H1 (cell line): ENCODE measurements around the gene UHMK1. TPM values are rescaled to one million over a fixed set of nuclear protein-coding genes. Genes with fewer than 3 reads are reported as not detected.
A peak's percentile ranks its signal among the peaks of the same experiment; 100 is the strongest.

Experiments used
- CTCF ChIA-PET: fragments of 300-600 bp; sonication (Branson Sonifier 250); formaldehyde crosslinking; loops from one replicate; lab custom pipeline; 2021; ENCODE audit not compliant: partially characterized antibody; lab: Charles Lee
- POLR2A ChIA-PET: fragments of 300-600 bp; sonication (Branson Sonifier 250); formaldehyde crosslinking; loops from one replicate; lab custom pipeline; 2021; ENCODE audit warnings: inconsistent platforms; ENCODE audit not compliant: partially characterized antibody; lab: Charles Lee
- DNase-seq, 2 experiments: peaks; one replicate each; pipeline versions ENCODE4 v3.0.0 to v3.0.0-alpha.2; 2010 to 2022; ENCODE audit warnings: low spot score in 2 of 2, low read depth in 1 of 2, mixed read lengths in 1 of 2
- FAIRE-seq: peaks from 2 replicates; lab custom pipeline; 2011; peaks lifted over from hg19 to GRCh38; lab: Jason Lieb, UNC
- H2AFZ ChIP-seq: 2 replicates; pipeline ENCODE4 v1.8.1; 2012; ENCODE audit warnings: low read length, inconsistent platforms
- H2AK5ac ChIP-seq: 2 replicates; pipeline ENCODE4 v1.6.1; 2013; ENCODE audit warnings: low read depth, low read length
- H2BK120ac ChIP-seq: replicated peaks from 2 replicates; pipeline ENCODE3; 2013; ENCODE audit warnings: low read depth, low read length, inconsistent platforms
- H2BK12ac ChIP-seq: 2 replicates; pipeline ENCODE4 v1.6.1; 2013; ENCODE audit warnings: low read depth, low read length
- H2BK15ac ChIP-seq: 2 replicates; pipeline ENCODE4 v1.6.1; 2013; ENCODE audit warnings: low read length
- H2BK20ac ChIP-seq: 2 replicates; pipeline ENCODE4 v1.6.1; 2013; ENCODE audit warnings: low read length
- H2BK5ac ChIP-seq: 2 replicates; pipeline ENCODE4 v1.6.1; 2013; ENCODE audit warnings: low read depth, low read length
- H3K14ac ChIP-seq: 2 replicates; pipeline ENCODE4 v1.6.1; 2013; ENCODE audit warnings: inconsistent platforms; ENCODE audit not compliant: insufficient read length
- H3K18ac ChIP-seq: 2 replicates; pipeline ENCODE4 v1.6.1; 2013; ENCODE audit warnings: low read length; ENCODE audit errors: extremely low read depth
- H3K23ac ChIP-seq: 2 replicates; pipeline ENCODE4 v1.6.1; 2013; ENCODE audit warnings: inconsistent platforms; ENCODE audit not compliant: insufficient read length
- H3K23me2 ChIP-seq: 2 replicates; pipeline ENCODE4 v1.6.1; 2013; ENCODE audit warnings: low read depth, low read length
- H3K27ac ChIP-seq: 2 replicates; pipeline ENCODE4 v1.6.1; 2011; ENCODE audit warnings: low read depth, low read length, inconsistent platforms
- H3K27me3 ChIP-seq, 4 experiments: replicated peaks in 1 of 4; 1 replicate in 1 of 4; 2 replicates in 3 of 4; pipeline versions ENCODE4 v1.6.1 to v1.8.1; 2011 to 2013; ENCODE audit warnings: low read length in 3 of 4, mild to moderate bottlenecking in 3 of 4, inconsistent platforms in 2 of 4, mixed read lengths in 2 of 4, moderate library complexity in 1 of 4; ENCODE audit not compliant: control insufficient read depth in 3 of 4, insufficient read depth in 3 of 4; ENCODE audit errors: extremely low read depth in 1 of 4
- H3K36me3 ChIP-seq, 4 experiments: 2 replicates each; pipeline versions ENCODE4 v1.6.1 to v1.8.1; 2011 to 2013; ENCODE audit warnings: mild to moderate bottlenecking in 4 of 4, low read length in 3 of 4, moderate library complexity in 2 of 4, control low read depth in 1 of 4, inconsistent platforms in 1 of 4; ENCODE audit not compliant: insufficient read depth in 4 of 4, control insufficient read depth in 2 of 4
- H3K4ac ChIP-seq: replicated peaks from 2 replicates; pipeline ENCODE3; 2013; ENCODE audit warnings: low read length, low read depth, mixed read lengths, inconsistent platforms; ENCODE audit not compliant: insufficient read length
- H3K4me1 ChIP-seq, 4 experiments: replicated peaks in 1 of 4; 1 replicate in 1 of 4; 2 replicates in 3 of 4; pipeline versions ENCODE4 v1.6.1 to v1.8.1; 2011 to 2013; ENCODE audit warnings: low read length in 3 of 4, inconsistent platforms in 2 of 4, mixed read lengths in 1 of 4; ENCODE audit not compliant: insufficient read depth in 4 of 4, control insufficient read depth in 3 of 4
- H3K4me2 ChIP-seq, 2 experiments: 2 replicates each; pipeline versions ENCODE4 v1.6.1 to v1.8.1; 2011 to 2013; ENCODE audit warnings: low read depth in 2 of 2, low read length in 2 of 2, control low read depth in 1 of 2, inconsistent platforms in 1 of 2, mild to moderate bottlenecking in 1 of 2; ENCODE audit not compliant: insufficient read depth in 1 of 2
- H3K4me3 ChIP-seq, 4 experiments: fragments of 200-600, 300-600 bp in 1 of 4; sonication (generic), shearing (Covaris generic), sonication (Bioruptor Twin) in 1 of 4; 2 replicates each; pipeline versions ENCODE4 v1.5.1 to v1.8.1; 2011 to 2016; ENCODE audit warnings: low read length in 4 of 4, low read depth in 3 of 4, control low read depth in 2 of 4, inconsistent platforms in 2 of 4, mild to moderate bottlenecking in 2 of 4, mixed read lengths in 1 of 4, moderate library complexity in 1 of 4; ENCODE audit not compliant: insufficient read depth in 2 of 4; ENCODE audit errors: extremely low read depth in 1 of 4
- H3K56ac ChIP-seq: replicated peaks from 2 replicates; pipeline ENCODE3; 2013; ENCODE audit warnings: low read depth, mild to moderate bottlenecking, mixed read lengths, low read length, inconsistent platforms; ENCODE audit not compliant: insufficient read length
- H3K79me1 ChIP-seq: 2 replicates; pipeline ENCODE4 v1.6.1; 2013; ENCODE audit warnings: low read depth, low read length, control low read depth
- H3K79me2 ChIP-seq, 2 experiments: 2 replicates each; pipeline versions ENCODE4 v1.6.1 to v1.8.1; 2012 to 2013; ENCODE audit warnings: low read length in 2 of 2, mild to moderate bottlenecking in 2 of 2, inconsistent platforms in 1 of 2; ENCODE audit not compliant: insufficient read depth in 2 of 2, control insufficient read depth in 1 of 2
- H3K9ac ChIP-seq, 4 experiments: replicated peaks in 1 of 4; 1 replicate in 1 of 4; 2 replicates in 3 of 4; pipeline versions ENCODE4 v1.6.1 to v1.8.1; 2011 to 2013; ENCODE audit warnings: low read depth in 3 of 4, low read length in 3 of 4, control low read depth in 2 of 4, mild to moderate bottlenecking in 2 of 4, moderate library complexity in 2 of 4, inconsistent platforms in 1 of 4; ENCODE audit errors: extremely low read depth in 1 of 4
- H3K9me3 ChIP-seq, 2 experiments: 2 replicates each; pipeline versions ENCODE4 v1.6.1 to v1.8.1; 2012 to 2013; ENCODE audit warnings: mild to moderate bottlenecking in 2 of 2, moderate library complexity in 2 of 2, control low read depth in 1 of 2, inconsistent platforms in 1 of 2, low read depth in 1 of 2, low read length in 1 of 2, mixed read lengths in 1 of 2; ENCODE audit not compliant: insufficient read depth in 2 of 2
- H4K20me1 ChIP-seq, 2 experiments: replicated peaks in 1 of 2; 2 replicates each; pipeline versions ENCODE3 to v1.8.1; 2011 to 2013; ENCODE audit warnings: inconsistent platforms in 2 of 2, low read length in 2 of 2, mild to moderate bottlenecking in 1 of 2; ENCODE audit not compliant: insufficient read depth in 2 of 2, control insufficient read depth in 1 of 2
- H4K5ac ChIP-seq: 2 replicates; pipeline ENCODE4 v1.6.1; 2013; ENCODE audit warnings: low read length, low read depth, mixed read lengths, inconsistent platforms; ENCODE audit not compliant: insufficient read length
- H4K8ac ChIP-seq: 2 replicates; pipeline ENCODE4 v1.8.0; 2013; ENCODE audit warnings: mild to moderate bottlenecking, moderate library complexity, low read length, inconsistent platforms; ENCODE audit not compliant: insufficient read depth; ENCODE audit errors: extremely low read depth
- H4K91ac ChIP-seq: replicated peaks from 2 replicates; pipeline ENCODE3; 2013; ENCODE audit warnings: low read length, mixed read lengths, inconsistent platforms; ENCODE audit not compliant: insufficient read length
- BACH1 ChIP-seq: IDR thresholded peaks from 2 replicates; pipeline ENCODE4 v1.6.1; 2012; ENCODE audit warnings: low read length, improper control_type of control experiment
- CTCF ChIP-seq, 3 experiments: IDR thresholded peaks; 1 replicate in 2 of 3; 2 replicates in 1 of 3; pipeline versions ENCODE4 v1.5.1 to v1.6.1; 2011; ENCODE audit warnings: low read length in 3 of 3, mild to moderate bottlenecking in 3 of 3, inconsistent platforms in 2 of 3, low read depth in 1 of 3, moderate library complexity in 1 of 3; ENCODE audit not compliant: insufficient read depth in 1 of 3; ENCODE audit errors: control extremely low read depth in 1 of 3
- HDAC2 ChIP-seq, 2 experiments: fragments of 300-600 bp in 1 of 2; sonication (generic) in 1 of 2; IDR thresholded peaks; 2 replicates each; pipeline ENCODE4 v1.6.1; 2011 to 2012; ENCODE audit warnings: low read depth in 2 of 2, low read length in 2 of 2, mild to moderate bottlenecking in 2 of 2, moderate library complexity in 2 of 2, borderline replicate concordance in 1 of 2, inconsistent platforms in 1 of 2
- RAD21 ChIP-seq, 2 experiments: IDR thresholded peaks in 1 of 2; conservative IDR thresholded peaks in 1 of 2; 2 replicates each; pipeline ENCODE4 v1.6.1; 2011; ENCODE audit warnings: low read depth in 2 of 2, low read length in 2 of 2, improper control_type of control experiment in 1 of 2, inconsistent platforms in 1 of 2, mild to moderate bottlenecking in 1 of 2, moderate library complexity in 1 of 2
- RBBP5 ChIP-seq: IDR thresholded peaks from 2 replicates; pipeline ENCODE4 v1.7.1; 2012; ENCODE audit warnings: low read depth, mild to moderate bottlenecking, inconsistent platforms, low read length, moderate library complexity, borderline replicate concordance
- WGBS, 2 experiments: shearing (Covaris generic) in 1 of 2; methylation state at CpG; one replicate each; pipeline versions ENCODE4 v1.1.6 to v1.1.7; 2013 to 2015; ENCODE audit warnings: low lambda C conversion rate in 2 of 2, mixed read lengths in 2 of 2, inconsistent platforms in 1 of 2, low coverage in 1 of 2, missing lambda C conversion rate in 1 of 2; ENCODE audit not compliant: insufficient replicate concordance in 2 of 2, insufficient coverage in 1 of 2, insufficient read length in 1 of 2; ENCODE audit errors: extremely low coverage in 1 of 2, missing lambda C conversion rate in 1 of 2; 5-methylcytosine and 5-hydroxymethylcytosine counted together
- polyA plus RNA-seq, 7 experiments: library from polyadenylated mRNA; depleted of rRNA in 3 of 7; stranded (reverse) in 5 of 7; unstranded in 2 of 7; fragments of >200 nt in 5 of 7; fragments of 200-250 nt in 2 of 7; gene quantifications; 1 replicate in 5 of 7; 2 replicates in 1 of 7; 4 replicates in 1 of 7; pipeline versions ENCODE4 v1.2.1 to v1.2.3, GENCODE V29; 2011 to 2013; ENCODE audit warnings: missing spikeins in 2 of 7, mixed read lengths in 2 of 7
- total RNA-seq: library from RNA; stranded (reverse); fragmentation: NEBNext Ultra II Directional; extraction: Animal tissue kit (Norgen Biotek cat#: 25700); gene quantifications from 2 replicates; pipeline ENCODE4 v1.2.1, GENCODE V29; 2021

Gene UHMK1
- total and polyA plus RNA-seq, 2 of the 8 experiments (the other 6 are each of a cell fraction or from before 2014, with no cell fraction given): 4.6 to 16.1 TPM

DNA sequence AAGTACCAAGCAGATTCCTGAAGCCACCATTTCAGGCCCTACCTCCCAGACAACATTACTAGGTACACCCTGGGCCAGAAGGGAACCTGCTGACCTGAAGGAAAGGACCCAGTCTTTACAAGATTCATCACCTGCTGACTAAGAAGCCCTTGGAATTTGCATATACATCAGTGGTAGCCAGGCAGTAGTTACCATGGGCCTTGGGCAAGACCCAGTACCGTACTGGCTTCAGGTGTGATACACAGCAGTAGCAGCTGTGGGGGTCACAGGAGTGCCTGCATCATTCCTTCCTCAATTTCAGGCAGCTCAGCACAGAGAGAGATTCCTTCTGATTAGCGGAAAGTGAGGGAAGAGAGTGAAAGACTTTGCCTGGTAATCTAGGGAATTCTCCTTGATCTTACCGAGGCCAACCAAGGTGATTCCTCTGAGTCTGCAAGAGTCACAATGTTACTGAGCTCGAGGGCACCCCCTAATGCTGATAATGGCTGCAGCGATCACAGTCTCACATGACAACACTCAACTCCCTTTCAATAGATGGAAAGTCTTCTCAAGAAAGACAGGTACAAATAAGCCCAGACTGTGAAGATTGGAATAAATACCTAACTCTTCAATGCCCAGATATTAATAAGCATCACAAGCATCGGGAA, 22.0 kb upstream of the UHMK1 start:
- Histone ChIP-seq H2AFZ (peak overlapping the region; percentile 92), H3K9me3 (no peaks in the 10 kb centered on the region), H3K36me3 (no peaks in the 10 kb centered on the region), H3K18ac (peak overlapping the region; percentile 17; the same call in 1 of the 2 replicates), H2BK15ac (no peak overlapping the region), H3K4me3 (no peak overlapping the region), H4K8ac (no peak overlapping the region), H3K79me2 (no peaks in the 10 kb centered on the region), H3K4me2 (no peak overlapping the region), H3K23ac (no peak overlapping the region), H3K27me3 (no peaks in the 10 kb centered on the region), H3K9ac (no peak overlapping the region), H2BK12ac (peak overlapping the region; percentile 60; the same call in 1 of the 2 replicates), H4K20me1 (no peaks in the 10 kb centered on the region), H3K4ac (no peak overlapping the region), H3K23me2 (no peaks in the 10 kb centered on the region), H2AK5ac (no peak overlapping the region), H2BK5ac (no peak overlapping the region), H3K79me1 (no peaks in the 10 kb centered on the region), H2BK120ac (no peak overlapping the region), H4K91ac (no peak overlapping the region), H3K56ac (no peak overlapping the region), H2BK20ac (0 out of 2 replicates have a peak overlapping the region, but pooled peaks have one; percentile 38), H3K27ac (no peak overlapping the region)
- POLR2A ChIA-PET: no interaction called here
- DNase-seq (peak in 1 of 2 experiments; percentile 61), FAIRE-seq (peak; percentile 69)
- CTCF ChIA-PET: interaction anchor here (0.6 to 2.3 kb wide), 19 partner anchors 9 to 596 kb away, joined by 3 to 10 read pairs (median 4); partner anchors contain the start of gene C1orf226
- WGBS, 2 experiments: 60% methylated on average over 6 of the region's 6 CpGs; no CpG with 5 or more reads in 1 of the 2 experiments
- TF ChIP-seq BACH1: no peak
- no peak for TF ChIP-seq HDAC2 (IDR thresholded peaks at IDR 0.05; ENCODE audit: borderline replicate concordance in 1 of 2, low read depth in 2 of 2, low read length in 2 of 2)
- peak; percentile 54 to 61 for TF ChIP-seq RAD21 (IDR thresholded peaks at IDR 0.05 in 1 of 2, conservative IDR thresholded peaks at IDR 0.05 in 1 of 2; ENCODE audit: low read depth in 2 of 2, low read length in 2 of 2)
- peak; percentile 31 to 65 (median 41) for TF ChIP-seq CTCF (IDR thresholded peaks at IDR 0.05; ENCODE audit: control extremely low read depth in 1 of 3, insufficient read depth in 1 of 3, low read depth in 1 of 3, low read length in 3 of 3)
- no peak for TF ChIP-seq RBBP5
- TF ChIP-seq, all 59 proteins: peak for 2
- Histone ChIP-seq H3K14ac (no peak overlapping the region), H4K5ac (no peak overlapping the region), H3K4me1 (peaks cover 0 to 8% (median 4%) of the 10 kb centered on the region in 4 experiments; a peak in 4 of 7 replicates)
